HG02970 (cell line): ENCODE results near the gene FOXP1.

Experiments
- ATAC-seq: cut with Tn5 transposase; IDR thresholded peaks from one replicate; pipeline ENCODE4 v1.9.1; 2021; ENCODE audit warnings: mild to moderate bottlenecking, moderate library complexity, moderate number of reproducible peaks; ENCODE audit not compliant: unreplicated experiment, low FRiP score

Gene FOXP1

GRCh38 chr3:71566776-71567175 lies 16.8 kb downstream of the FOXP1 start:
- no peak for ATAC-seq

GRCh38 chr3:71565976-71566375 lies 17.6 kb downstream of the FOXP1 start:
- ATAC-seq: no peak

DNA sequence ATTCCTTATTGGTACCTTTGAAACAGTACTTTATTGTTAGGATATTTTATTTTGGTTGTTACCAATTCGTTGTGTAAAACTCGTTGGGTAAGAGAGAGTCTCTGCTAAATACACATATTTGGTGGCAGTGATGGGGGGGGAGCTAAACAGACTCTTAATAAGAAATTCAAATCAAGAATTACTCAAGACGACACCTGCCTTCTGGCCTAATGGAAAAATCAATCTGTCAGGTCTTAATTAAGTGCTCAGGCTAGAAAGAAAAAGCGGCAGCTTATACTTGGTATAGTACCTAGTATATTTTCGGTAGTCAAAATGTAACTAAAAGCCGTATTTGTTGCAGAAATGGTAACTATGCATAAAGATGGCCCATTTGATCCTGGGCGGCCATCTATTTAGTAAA lies 18.2 kb downstream of the FOXP1 start:
- ATAC-seq: no peak

- ATAC-seq: no peak
These were observed 19.2 kb downstream of the FOXP1 start for GRCh38 chr3:71564361-71564760.

GRCh38 chr3:71563827-71564226 lies 19.7 kb downstream of the FOXP1 start:
- peak; percentile 74 for ATAC-seq

DNA sequence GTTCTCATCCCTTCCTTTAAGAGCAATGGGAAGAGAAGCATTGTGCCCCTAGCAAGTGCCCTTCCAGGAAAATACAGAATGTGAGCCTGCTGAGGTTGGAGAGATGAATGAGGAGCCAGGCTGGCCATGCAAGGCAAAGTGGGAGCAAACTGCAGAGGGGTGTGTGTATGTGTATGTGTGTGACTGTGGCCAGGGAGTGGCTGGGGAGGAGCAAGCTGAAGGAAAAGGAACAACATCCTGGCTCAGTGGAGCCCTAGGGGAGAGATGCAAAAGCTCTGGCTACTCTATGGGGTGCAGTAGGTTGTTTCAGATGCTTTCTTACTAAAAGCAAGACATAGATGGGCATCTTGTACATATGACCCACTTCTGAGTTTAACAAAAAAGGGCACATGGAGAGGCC lies 20.6 kb downstream of the FOXP1 start:
- no peak for ATAC-seq

DNA sequence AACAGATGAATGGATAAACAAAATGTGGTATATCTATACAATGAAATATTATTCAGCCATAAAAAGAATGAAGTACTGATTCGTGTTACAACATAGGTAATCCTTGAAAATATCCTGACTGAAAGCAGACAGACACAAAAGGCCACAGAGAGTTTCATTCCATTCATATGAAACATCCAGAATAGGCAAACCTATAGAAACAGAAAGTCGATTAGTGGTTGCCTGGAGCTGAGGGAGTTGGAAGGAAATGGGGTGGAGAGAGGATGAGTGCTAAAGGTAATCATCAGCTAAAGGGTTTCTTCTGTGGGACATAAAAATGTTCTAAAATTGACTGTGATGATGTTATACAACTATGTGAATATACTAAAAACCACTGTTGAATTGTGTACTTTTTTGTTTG lies 22.9 kb downstream of the FOXP1 start:
- no peak for ATAC-seq

DNA sequence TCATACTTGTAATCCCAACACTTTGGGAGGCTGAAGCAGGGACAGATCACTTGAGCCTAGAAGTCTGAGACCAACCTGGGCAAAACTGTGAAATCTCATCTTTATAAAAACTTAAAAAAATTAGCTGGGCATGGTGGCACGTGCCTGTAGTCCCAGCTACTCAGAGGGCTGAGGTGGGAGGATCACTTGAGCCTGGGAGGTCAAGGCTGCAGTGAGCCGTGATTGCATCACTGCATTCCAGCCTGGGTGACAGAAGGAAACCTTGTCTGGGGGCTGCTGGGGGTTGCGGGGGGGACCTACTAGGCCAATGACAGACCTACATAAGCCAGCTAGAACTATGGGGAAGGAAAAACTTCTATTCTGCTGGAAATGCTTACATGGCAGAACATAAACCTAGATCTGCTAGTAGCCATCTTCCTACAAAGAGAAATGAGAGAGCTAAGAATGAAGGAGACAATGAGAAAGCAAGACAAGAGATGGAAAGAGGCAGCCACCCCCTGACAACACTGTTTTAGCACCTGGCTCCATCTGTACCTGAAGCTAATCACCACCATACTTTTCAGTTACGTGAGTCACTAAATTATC lies 23.9 kb downstream of the FOXP1 start:
- no peak for ATAC-seq

GRCh38 chr3:71559021-71559420 lies 24.5 kb downstream of the FOXP1 start:
- ATAC-seq: no peak

DNA sequence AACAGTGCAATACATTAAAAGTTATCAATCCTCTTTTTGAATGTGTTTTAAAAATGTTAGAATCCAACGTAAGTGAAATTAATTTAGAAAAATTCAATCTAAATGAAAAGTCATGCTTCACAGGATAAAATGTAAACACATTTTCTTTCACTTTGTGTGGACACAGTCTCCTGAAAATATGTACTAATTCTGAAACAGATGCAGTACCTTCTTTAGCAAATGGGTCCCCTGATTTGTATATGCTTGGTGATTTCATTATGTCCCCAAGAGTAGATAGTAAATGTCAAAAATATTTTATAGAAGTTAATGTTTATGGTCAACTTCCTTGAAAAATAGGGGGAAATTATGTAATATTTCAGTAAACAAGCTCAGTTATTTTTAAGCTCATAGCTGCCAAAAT lies 28.9 kb downstream of the FOXP1 start:
- ATAC-seq: no peak

- ATAC-seq: no peak
These were observed 32.1 kb downstream of the FOXP1 start for GRCh38 chr3:71551311-71551919.

GRCh38 chr3:71549951-71550350 lies 33.6 kb downstream of the FOXP1 start:
- no peak for ATAC-seq

GRCh38 chr3:71548705-71549384 lies 34.7 kb downstream of the FOXP1 start:
- peak; percentile 92 for ATAC-seq

GRCh38 chr3:71547249-71548198 lies 36.0 kb downstream of the FOXP1 start:
- no peak for ATAC-seq

DNA sequence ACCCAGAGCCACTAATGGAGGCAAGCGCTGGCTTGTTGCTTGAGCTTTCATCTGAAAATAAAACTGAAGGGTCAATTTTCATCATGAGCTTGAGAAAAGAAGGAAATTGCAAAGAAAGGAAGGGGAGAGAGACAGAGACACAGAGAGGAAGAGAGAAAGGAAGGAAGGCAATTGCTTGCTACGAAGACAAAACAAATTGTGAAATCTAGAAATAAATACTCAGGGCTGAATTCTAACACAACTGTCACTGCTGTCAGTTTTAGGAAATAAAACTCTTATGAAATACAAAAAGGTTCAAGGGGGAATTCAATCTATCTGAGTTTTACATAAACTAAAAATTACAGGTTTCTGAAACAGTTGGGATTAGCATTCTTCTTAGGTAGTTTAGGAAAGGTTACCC lies 36.7 kb downstream of the FOXP1 start:
- no peak for ATAC-seq

DNA sequence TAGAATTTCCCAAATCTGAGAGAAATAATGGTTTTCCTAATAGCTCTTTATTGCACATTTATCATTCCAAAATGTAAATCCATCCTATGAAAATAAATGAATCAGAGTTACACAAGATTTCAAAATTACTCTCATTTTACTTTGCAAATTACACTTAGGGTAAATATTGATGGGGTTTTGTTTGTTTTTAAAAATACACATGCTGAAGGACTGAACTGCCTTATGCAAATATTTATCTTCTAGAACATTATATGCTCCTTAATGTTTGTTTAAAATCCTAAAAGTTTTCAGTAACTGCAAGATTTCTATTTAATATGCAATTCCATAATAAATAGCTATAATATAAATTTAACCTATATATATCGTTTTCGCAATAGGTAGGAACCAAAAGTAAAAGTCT lies 38.2 kb downstream of the FOXP1 start:
- ATAC-seq: no peak

DNA sequence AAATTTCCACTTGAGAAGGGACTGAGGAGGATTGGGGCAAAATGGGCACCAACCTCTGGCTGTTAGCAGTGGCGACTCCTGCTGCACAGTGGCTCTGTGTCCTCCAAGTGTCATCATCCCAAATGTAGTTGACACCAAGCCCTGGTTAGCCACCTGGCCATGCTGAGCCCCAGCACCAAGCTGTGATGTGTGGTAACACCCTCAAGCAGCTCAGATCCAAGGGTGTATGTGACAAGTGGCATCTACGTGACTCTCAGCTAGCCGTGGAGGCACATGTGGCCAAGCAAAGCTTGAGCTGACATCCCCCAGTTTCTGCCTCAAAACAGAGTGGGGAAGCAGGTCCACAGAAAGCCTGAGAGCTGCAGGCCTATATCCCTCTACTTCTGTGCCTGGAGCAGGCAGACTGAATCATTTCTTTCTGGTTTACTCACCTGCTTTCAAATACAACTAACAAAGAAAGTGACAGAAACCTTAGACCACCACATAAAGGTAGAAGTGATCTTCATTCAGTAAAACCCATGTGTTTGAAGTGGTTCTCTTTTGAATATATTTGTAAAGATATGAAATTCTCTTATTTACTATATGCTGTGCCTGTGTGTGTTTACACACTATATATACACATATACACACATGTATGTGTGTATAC lies 40.0 kb downstream of the FOXP1 start:
- no peak for ATAC-seq

DNA sequence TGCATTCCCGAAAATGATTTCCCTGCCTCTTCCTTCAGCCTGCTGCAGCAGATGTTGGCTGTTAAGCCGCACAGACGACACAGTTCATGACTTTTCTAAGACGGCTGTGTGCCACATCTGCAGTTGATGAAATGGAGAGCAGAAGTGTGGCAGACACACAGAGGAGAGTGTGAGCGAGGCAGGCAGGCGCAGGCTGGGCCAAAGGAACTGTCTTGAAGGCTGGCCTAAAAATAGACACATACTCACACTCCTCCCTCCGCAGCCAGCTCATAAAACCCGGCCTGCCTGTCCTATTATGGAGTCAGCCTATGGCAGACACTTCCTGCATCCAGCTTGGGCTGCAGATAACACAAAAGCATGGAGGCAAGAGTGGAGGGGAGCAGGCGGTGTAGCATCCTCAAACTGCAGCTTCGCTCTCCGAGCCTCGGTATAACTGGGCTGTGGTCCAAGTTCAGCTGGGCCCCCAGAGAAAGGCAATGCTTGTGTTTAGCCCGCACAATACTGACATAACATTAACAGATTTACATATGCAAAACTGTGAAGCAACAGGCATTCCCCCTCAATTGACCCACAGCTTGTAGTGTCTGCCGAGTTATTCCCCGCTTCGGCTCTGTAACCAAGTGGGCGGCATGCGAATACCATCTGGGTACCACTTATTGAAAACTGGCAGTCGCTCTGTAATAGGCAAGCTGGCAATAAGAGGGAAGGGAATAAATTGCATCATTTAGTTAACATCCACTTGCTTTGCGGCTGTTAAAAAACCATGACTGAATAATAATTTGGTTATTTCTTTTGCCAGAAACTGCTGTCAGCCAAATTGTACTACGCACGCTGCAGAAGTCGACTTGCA lies 40.8 kb downstream of the FOXP1 start:
- peak; percentile 52 for ATAC-seq

- ATAC-seq: no peak
These were observed 42.2 kb downstream of the FOXP1 start for GRCh38 chr3:71541313-71541712.

DNA sequence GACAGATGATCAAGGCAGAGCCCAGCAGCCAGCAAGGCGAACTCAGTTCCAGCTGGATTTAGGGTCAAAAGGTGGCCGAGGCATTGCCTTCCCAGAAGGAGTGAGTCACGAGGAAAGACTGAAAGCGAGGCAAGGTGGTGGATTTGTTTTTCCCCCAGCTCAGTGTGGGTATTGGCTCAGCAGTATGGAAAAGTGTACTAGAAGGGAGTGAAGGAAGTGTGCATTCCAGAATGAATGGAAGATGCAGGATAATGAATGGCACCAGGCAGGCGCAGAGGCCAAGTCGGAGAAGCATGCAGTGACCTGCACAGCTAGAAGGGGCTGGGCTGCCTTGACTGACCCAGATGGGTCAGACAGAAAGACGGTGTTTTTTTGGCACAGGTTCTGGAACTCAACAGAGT lies 46.3 kb downstream of the FOXP1 start:
- no peak for ATAC-seq
